Measurements from ENCODE around the gene PGS1. TPM values are rescaled to one million over a fixed set of nuclear protein-coding genes. Genes with fewer than 3 reads are reported as not detected.

The PGS1 gene
- total RNA-seq, 1 experiment from 2014 or later: 42.6 TPM

DNA sequence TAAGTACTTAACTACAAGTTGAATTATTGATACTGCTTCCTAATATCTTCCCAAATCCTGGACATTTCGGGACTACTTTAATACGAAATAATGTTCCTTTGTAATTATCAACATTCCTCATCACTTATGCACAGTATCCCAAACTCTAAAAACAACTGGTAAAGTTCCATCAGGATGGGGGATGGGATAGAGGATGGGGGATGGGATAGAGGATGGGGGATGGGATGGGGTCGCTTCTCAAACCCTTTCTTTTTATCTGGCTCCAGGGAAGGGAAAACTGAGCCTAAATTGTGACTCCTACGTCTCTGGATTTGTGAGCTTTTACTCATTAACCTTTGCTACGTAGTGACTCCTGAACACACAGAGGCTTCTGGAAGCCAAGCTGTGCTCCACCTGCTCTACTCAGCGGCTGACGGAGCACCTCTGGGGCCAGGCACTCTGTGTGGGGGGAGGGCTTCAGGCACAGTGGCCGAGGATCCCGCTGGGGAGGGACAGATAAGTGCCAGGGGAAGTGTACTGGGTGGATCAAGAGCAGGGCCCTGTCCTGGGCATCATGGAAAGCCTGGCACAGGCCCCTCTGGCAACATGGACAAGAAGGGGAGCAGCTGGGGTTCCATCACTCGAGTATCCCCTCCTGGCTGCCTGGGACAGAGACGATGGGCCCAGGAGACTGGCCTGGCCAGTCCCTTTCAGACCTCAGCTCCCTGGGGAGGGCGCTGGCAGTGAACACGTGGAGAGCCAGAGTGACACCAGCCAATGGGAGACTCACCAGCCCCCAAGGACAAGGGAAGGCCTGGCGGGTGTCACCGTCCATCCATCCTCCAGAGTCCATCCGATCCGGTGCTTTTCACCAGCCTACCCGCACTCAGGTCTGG lies 56.2 kb downstream of the PGS1 start:
- no peaks in the 10 kb centered on the region for H3K4me1 Mint-ChIP-seq (ENCODE audit: low read depth, unreplicated experiment)
- H3K9me3 Mint-ChIP-seq (ENCODE audit: low read depth, unreplicated experiment): no peaks in the 10 kb centered on the region
- H3K36me3 Mint-ChIP-seq (ENCODE audit: insufficient read depth, unreplicated experiment): peaks cover 23% of the 10 kb centered on the region
- H3K27me3 Mint-ChIP-seq (ENCODE audit: unreplicated experiment): peaks cover 28% of the 10 kb centered on the region
- CTCF ChIA-PET: no interaction called here
- intact Hi-C loops (cut with micrococcal nuclease; ENCODE audit: unreplicated experiment): no loop called here
- BruUV-seq (replicated peaks): no TSS peak
- H3K4me3 Mint-ChIP-seq (ENCODE audit: low read depth, unreplicated experiment): no peak overlapping the region
- no peak overlapping the region for H3K27ac Mint-ChIP-seq (ENCODE audit: unreplicated experiment)
- no peak for DNase-seq
- TF ChIP-seq, protein P1, sequence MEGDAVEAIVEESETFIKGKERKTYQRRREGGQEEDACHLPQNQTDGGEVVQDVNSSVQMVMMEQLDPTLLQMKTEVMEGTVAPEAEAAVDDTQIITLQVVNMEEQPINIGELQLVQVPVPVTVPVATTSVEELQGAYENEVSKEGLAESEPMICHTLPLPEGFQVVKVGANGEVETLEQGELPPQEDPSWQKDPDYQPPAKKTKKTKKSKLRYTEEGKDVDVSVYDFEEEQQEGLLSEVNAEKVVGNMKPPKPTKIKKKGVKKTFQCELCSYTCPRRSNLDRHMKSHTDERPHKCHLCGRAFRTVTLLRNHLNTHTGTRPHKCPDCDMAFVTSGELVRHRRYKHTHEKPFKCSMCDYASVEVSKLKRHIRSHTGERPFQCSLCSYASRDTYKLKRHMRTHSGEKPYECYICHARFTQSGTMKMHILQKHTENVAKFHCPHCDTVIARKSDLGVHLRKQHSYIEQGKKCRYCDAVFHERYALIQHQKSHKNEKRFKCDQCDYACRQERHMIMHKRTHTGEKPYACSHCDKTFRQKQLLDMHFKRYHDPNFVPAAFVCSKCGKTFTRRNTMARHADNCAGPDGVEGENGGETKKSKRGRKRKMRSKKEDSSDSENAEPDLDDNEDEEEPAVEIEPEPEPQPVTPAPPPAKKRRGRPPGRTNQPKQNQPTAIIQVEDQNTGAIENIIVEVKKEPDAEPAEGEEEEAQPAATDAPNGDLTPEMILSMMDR (IDR thresholded peaks at IDR 0.05; ENCODE audit: unreplicated experiment): no peak

DNA sequence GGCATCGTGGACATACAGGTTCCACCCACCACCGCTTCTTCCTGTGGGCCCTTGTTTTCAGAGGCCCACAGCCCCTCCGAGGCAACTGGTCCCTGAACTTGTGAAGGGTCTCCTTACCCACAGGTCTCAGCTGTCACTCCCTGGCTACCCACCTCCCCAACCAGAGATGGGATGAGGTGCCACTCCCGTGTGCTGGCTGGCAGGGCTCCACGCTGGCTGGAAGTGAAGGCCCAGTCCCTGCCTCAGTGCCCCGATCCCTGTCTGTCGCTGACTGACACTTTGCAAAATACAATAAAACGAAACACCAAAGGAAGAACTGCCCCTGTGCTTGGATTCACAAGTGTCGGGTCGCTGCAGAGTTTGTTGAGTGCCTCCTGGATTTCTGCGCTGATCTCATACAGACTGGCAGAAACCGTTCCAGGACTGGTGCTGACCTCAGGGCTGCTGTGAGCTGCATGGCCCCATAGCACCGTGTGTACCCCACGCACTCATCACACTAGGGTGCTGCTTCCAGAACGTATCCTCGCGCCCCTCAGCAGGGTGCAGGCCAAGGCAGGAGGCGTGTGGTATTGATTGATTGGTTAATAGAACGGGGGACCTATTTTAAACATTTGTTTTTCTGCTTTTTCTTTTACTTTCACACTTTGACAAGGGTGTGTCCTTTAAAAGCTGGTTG lies 57.0 kb downstream of the PGS1 start:
- DNase-seq: no peak
- Mint-ChIP-seq H3K27ac (ENCODE audit: unreplicated experiment) (no peak overlapping the region), H3K27me3 (ENCODE audit: unreplicated experiment) (peaks cover 28% of the 10 kb centered on the region), H3K4me3 (ENCODE audit: low read depth, unreplicated experiment) (no peak overlapping the region), H3K4me1 (ENCODE audit: low read depth, unreplicated experiment) (no peaks in the 10 kb centered on the region), H3K9me3 (ENCODE audit: low read depth, unreplicated experiment) (no peaks in the 10 kb centered on the region), H3K36me3 (ENCODE audit: insufficient read depth, unreplicated experiment) (peaks cover 17% of the 10 kb centered on the region)
- intact Hi-C loops (cut with micrococcal nuclease; ENCODE audit: unreplicated experiment): no loop called here
- CTCF ChIA-PET: no interaction called here
- TF ChIP-seq, protein P1 (IDR thresholded peaks at IDR 0.05; ENCODE audit: unreplicated experiment): no peak
- BruUV-seq (replicated peaks): no TSS peak

DNA sequence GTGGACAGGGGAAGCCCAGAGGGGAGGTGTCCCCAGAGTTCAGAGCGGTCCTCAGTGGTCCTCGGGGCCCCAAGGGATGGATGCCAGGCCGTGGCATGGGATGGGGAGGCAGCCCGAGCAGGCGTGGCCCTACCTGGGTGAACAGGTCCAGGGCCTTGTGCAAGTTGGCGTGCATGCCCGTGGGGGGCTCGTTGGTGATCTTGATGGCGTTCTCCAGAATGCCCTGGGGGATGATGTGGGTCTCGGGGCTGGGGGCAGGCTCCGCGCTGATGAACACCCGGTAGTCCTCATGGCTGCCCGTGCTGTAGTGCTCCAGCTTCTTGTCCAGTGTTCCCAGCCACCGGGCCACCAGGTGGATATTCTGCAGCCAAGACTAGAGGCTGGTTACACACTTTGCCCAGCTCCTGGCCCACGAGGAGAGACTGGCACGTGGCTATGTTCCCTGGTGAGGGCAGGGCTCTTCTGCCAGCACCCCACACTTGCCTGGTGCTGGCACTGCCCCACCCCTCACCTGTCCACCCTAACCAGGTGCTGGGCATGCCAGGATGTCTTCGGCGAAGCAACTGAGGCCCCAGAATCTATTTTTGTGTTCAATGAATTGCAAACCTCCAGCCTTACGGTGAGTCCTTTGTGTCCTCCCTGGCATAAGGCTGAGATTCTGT lies 59.2 kb downstream of the PGS1 start:
- CTCF ChIA-PET: interaction anchor here (0.9 kb wide), 1 partner anchor 187 kb away, joined by 3 read pairs; no protein-coding TSS in a partner anchor
- BruUV-seq (replicated peaks): no TSS peak
- TF ChIP-seq, protein P1 (IDR thresholded peaks at IDR 0.05; ENCODE audit: unreplicated experiment): no peak
- no peak overlapping the region for H3K4me3 Mint-ChIP-seq (ENCODE audit: low read depth, unreplicated experiment)
- intact Hi-C loops (cut with micrococcal nuclease; ENCODE audit: unreplicated experiment): no loop called here
- H3K27ac Mint-ChIP-seq (ENCODE audit: unreplicated experiment): no peak overlapping the region
- DNase-seq: no peak
- H3K36me3 Mint-ChIP-seq (ENCODE audit: insufficient read depth, unreplicated experiment): peaks cover 11% of the 10 kb centered on the region
- H3K9me3 Mint-ChIP-seq (ENCODE audit: low read depth, unreplicated experiment): no peaks in the 10 kb centered on the region
- peaks cover 28% of the 10 kb centered on the region for H3K27me3 Mint-ChIP-seq (ENCODE audit: unreplicated experiment)
- H3K4me1 Mint-ChIP-seq (ENCODE audit: low read depth, unreplicated experiment): no peaks in the 10 kb centered on the region

DNA sequence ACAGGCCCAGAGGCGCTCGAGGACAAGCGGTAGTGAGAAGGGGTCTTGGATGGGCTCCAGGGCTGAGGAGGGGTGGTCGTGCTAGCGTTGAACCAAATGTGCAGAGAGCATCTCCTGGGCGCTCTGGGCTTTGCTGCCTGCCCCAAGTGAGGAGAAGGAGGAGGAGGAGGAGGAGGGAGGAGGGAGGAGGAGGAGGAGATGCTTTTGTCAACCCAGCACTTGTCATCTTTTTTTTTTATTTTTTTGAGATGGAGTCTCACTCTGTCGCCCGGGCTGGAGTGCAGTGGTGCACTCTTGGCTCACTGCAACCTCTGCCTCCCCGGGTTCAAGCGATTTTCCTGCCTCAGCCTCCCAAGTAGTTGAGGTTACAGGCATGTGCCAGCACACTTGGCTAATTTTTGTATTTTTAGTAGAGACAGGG lies 59.8 kb downstream of the PGS1 start:
- DNase-seq: no peak
- H3K4me1 Mint-ChIP-seq (ENCODE audit: low read depth, unreplicated experiment): no peaks in the 10 kb centered on the region
- H3K27me3 Mint-ChIP-seq (ENCODE audit: unreplicated experiment): peaks cover 28% of the 10 kb centered on the region
- H3K4me3 Mint-ChIP-seq (ENCODE audit: low read depth, unreplicated experiment): no peak overlapping the region
- intact Hi-C loops (cut with micrococcal nuclease; ENCODE audit: unreplicated experiment): no loop called here
- no TSS peak for BruUV-seq (replicated peaks)
- CTCF ChIA-PET: interaction anchor here (0.9 kb wide), 1 partner anchor 188 kb away, joined by 3 read pairs; no protein-coding TSS in a partner anchor
- H3K36me3 Mint-ChIP-seq (ENCODE audit: insufficient read depth, unreplicated experiment): peaks cover 11% of the 10 kb centered on the region
- TF ChIP-seq, protein P1 (IDR thresholded peaks at IDR 0.05; ENCODE audit: unreplicated experiment): no peak
- H3K27ac Mint-ChIP-seq (ENCODE audit: unreplicated experiment): no peak overlapping the region
- H3K9me3 Mint-ChIP-seq (ENCODE audit: low read depth, unreplicated experiment): no peaks in the 10 kb centered on the region

All from Calu3 (cell line).